CD4-positive, alpha-beta T cell treated with Interleukin-17A for 4 hours (primary cell): ENCODE results near the gene IFT80.
A peak's percentile ranks its signal among the peaks of the same experiment; 100 is the strongest.
"Not testable (repeated sequence)": the region's sequence is repeated elsewhere in the genome, so short reads cannot be mapped to it uniquely, and the experiment has no call there.

ENCODE experiments used
- DNase-seq: peaks from one replicate; pipeline ENCODE4 v3.0.0-alpha.2; 2020; ENCODE audit warnings: mixed read lengths

Gene IFT80

DNA sequence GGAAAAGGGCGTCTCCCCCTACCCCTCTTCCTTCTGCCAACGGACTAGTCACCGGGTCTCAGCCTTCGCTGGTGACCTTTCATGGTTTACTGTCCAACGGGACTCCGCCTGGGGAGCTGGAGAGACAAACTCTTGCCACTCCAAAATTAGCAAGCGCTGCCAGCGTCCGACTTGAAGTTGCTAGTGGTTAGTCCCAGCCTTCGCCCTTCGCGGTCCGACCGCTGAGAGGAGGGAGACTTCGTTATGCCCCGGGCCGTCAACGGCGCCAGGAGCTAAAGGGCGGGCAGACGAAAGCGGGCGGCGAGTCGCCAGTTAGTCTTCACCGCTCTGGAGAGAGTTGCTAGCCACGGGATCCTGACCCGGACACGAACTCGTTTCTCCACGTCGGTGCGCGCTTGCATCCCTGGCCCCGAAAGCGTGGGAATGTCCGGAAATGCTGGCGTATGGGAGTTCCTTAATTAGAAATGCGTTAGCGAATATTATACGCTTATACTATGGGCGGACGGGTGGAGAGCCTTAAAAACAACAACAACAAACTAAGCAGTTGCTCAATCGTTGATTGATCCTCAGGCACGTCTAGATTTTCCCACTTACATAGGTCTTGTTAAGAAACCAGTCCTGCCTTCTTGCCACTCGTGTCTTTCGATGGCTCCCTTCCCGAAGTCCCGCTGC, 1.1 kb upstream of the IFT80 start:
- DNase-seq, result peak; percentile 36

DNA sequence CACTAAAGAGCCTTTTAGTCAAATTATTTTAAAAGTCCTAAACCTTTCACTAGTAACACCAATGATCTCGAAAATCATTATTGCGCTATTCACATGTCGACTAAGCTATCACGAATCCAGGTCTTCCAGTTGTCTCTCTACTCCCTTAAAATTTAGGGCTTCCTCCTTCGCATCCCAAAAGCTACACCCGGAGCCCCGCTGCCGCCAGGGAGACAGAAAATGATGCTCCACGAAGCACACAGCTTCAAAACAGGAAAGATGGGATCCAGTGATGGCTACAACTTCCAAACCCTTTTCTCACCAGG, 253 bp downstream of the IFT80 start:
- DNase-seq, result no peak

DNA sequence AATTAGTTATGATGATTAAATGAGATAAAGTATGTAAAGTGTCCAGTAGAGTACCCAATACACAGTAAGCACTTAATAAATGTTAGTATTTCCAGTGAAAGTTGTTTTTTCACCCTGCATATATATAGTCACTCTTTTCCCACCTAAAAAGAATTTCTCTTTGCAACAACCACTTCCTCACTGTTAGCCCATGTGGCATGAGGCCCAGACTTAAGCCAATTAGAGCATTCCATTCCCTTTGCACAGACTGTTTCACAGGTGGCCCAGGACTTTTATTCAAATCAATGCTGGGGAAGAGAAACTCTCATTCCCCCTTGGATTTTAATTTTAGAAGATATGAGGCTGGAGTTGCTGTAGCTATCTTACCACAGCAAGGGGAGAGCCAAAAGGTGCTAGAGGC, 3.7 kb downstream of the IFT80 start:
- no peak for DNase-seq

DNA sequence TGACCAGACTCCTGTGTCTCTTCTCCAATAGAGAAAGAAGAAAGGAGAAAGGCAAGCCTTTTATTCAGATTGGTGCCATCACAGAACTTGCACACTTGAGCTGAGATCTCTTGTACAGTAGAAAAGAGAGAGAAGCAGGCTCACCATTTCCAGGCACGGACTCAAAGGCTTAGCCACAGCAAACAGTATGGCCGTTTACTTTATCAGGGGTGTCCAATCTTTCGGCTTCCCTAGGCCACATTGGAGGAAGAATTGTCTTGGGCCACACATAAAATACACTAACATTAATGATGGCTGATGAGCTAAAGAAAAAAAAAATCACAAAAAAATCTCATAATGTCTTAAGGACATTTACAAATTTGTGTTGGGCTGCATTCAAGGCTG, 5.0 kb downstream of the IFT80 start:
- DNase-seq, result no peak

DNA sequence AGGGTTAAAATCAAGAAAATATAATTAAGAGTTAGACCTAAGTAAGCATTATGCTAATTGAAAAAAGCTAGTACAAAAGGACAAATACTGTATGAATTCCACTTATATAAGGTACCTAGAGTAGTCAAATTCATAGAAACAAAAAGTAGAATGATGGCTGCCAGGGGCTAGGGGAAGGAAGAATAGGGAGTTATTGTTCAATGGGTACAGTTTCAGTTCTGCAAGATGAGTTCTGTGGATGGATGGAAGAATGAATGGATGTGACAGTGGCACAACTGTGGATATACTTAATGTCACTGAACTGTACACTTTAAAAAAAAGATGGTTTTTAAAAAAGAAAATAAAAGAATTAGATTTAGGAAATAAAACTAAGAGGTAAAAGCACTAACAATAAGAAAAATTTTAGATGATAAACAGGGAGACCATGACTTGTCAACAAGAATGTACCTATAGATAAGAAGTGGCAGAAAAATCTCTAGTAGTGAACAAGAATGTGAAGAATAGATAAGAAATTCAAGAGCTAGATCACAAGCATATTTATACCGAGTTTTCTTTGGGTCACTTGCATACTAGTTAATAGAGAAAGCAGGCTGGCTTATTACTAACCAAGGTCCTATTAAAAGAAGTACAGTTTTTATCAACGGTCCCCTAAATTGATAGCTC, 5.5 kb downstream of the IFT80 start:
- DNase-seq, result no peak

DNA sequence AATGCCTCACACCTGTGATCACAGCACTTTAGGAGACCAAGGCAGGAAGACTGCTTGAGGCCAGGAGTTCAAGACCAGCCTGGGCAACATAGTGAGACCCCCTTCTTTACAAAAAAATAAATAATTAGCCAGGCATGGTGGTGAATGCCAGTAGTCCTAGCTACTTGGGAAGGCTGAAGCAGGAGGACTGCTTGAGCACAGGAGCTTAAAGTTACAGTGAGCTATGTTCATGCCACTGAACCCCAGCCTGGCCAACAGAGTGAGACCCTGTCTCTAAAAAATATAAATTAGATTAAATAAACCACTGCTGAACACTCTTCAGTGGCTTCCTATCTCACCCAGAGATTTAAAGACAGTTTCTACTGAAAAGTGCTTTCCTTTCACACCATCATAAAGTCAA, 6.2 kb downstream of the IFT80 start:
- DNase-seq, result no peak

DNA sequence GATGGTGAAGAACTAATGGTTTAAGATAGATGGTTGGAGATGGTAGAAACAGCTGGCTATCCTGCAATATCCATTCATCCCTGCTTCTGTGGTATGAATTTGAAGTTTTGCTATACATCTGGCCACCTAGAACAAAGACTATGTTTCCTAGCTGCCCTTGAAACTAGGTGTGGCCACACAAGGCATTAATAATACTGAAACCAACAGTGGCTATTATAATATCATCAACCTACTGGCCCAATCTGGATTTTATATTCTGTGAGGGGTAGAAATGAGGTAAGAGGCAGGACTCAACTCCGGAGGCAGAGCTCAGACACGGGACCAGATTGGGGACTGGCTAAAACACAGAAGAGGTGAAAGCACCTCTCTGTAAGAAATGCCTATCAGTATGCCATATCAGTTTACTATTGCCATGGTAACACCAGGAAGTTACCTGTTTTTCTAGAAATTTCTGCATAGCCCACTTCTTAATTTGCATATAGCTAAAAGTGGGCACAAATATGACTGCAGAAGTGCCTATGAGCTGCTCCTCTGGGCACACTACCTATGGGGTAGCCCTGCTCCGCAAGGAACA, 8.4 kb downstream of the IFT80 start:
- DNase-seq, result no peak

DNA sequence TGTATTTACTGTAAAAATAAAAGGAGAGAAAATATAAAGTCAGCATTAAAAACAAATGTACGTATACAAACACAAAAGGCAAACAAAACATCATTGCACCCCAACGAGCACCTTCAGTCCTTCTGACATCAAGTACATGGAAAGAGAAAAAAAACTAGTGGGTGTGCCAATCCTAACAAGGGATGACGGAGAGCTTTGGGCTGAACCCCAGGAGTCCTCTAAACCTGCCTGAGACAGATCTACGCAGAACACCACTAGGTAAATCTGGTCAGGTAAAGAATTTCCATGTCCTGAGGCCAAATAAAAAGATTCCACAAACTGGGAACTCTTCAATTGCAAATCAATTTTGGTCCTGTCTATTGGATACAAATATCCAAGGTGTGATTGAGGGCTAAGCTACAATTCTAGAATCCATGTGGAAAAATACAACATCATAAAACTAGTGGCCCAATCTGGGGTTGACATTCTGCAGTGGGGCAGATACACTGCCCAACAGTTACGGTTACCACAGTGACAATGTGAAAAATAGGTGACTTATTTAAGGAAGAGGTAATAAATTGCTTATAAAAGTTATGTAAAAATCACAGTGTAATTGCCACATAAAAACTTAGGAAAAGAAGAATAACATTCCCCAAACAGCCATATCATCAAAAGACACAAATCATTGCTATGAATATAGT, 14.2 kb downstream of the IFT80 start:
- DNase-seq, result no peak

DNA sequence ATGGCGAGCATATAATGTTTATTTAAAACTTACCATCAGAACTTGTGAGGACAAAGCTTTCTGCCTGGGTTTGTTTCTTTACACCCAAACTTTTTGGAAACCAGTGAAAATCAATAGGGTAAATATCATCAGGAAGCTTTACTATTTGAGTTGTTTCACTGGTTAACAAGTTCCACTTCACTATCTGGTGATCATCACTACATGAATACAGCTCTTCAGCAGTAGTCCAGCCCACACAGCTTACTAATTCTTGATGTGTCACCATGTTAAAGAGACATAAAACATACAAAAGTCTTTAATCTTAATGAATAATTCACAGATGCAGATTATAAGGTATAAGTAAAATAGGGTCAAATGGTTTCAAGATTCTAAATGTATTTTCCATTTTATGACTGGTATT, 17.6 kb downstream of the IFT80 start:
- DNase-seq, result no peak

DNA sequence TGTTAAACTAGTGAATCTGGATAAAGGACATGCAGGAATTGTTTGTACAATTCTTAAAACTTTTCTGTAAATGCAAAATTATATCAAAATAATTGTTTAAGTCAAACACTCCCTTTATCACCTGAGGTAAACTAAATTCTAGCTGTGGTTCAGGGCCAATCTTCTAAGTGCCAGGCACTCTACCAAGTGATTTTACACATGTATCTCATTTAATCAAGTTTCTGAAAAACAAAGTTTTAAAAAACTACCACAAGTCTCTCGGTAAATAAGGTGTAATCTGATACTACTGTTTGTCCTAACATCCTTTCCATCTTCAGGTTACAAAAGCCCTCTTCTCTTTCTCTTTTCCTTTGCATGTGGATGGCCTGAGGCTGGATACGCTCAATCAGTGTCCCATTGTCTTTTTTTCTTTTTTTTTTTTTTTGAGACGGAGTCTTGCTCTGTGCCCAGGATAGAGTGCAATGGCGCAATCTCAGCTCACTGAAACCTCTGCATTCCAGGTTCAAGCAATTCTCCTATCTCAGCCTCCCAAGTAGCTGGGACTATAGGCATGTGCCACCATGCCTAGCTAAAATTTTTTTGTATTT, 19.3 kb downstream of the IFT80 start:
- no peak for DNase-seq

DNA sequence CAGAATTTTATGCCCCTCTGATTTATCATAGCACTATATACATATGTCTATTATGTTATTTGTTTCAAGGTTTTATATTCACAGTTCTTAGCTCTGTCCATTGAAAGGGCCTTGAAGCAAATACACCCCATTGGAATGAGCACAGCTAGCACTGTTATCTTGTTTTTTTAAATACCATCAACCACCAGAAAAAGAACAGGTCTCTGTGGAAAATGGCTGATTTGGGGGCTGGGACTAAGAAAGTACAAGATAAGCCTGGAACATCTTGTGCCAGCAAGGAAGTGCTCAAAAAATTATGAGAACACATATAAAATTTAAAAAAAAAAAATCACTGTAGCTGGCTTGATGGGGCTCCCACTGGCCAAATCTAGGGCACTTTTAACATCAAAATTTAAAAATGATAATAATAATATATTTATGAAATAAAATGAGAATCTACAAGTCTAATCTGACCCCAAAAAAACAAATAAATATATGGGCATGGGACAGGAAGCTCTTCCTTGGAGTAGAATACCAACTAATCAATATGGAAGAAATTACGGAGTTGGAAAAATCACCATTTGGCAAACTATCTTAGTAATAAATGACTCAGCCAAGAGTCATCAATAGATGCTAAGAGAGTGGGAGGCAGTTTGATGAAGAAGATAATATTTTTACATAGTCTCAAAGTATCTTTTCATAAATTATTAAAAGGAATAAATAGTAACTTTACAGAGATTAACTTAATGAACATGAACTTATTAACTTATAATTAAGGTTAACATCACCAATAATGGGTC, 20.5 kb downstream of the IFT80 start:
- no peak for DNase-seq

DNA sequence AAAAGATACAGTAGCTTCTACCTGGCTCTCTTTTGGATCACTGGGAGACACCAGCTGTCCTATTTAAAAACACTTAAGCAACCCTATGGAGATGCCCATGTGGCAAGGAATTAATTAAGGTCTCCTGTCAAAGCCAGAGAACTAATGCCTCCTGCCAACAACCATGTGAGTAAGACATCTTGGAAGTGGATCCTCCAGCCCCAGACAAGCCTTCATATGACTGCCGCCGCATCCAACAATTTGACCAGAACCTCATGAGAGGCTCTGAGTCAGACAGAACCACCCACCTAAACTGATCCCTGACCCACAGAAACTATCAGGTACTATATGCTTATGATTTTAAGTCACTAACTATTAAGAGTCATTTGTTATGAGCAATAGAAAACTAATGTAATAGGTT, 22.3 kb downstream of the IFT80 start:
- no peak for DNase-seq

DNA sequence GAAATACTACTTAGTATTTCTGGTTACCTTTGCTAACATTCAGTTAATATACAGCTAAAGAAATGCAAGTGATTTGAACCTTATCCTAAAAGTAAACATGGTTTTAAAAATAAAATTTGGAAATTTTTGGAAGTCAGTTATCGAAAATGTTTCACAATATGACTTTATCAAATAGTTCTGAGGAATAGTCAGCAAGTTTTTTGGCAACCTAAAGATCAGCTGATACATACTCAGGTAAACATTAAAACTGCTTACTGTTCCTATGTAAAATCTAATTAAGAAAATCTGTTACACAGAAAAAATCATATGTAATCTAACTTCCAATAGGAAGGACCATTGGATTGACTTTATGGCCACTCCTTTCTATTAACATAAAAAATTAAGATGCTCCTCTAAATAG, 24.1 kb downstream of the IFT80 start:
- DNase-seq, result no peak

DNA sequence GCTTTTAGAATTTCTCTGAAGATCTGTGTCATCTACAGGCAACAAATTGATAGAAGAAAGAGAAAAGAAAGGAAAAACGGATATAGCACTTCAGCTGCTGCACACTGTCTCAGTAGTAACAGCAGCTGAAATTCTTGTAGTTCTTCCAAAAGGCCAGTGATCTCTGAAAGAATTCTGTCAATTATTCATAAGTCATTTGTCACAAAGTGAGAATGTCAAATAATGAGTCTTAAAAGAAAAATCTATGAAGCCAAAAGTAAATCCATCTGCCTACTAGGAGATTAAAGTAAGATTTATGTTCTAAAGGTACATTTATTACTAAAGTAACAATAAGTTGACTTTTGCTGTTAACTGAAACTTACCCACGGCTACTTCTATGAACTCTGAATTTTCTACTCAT, 24.6 kb downstream of the IFT80 start:
- no peak for DNase-seq

DNA sequence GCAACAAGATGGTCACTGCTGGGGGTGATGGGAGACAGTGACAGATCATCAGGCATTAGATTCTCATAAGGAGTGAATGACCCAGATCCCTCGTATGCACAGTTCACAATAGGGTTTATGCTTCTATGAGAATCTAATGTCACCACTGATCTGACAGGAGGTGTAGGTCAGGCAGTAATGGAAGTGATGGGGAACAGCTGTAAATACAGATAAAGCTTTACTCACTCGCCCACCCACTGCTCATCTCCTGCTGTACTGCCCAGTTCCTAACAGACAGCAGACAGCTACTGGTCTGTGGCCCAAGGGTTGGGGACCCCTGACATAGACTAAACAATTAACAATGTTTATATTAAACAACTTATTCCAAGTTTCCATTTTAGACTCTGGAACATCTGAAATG, 25.4 kb downstream of the IFT80 start:
- no peak for DNase-seq

DNA sequence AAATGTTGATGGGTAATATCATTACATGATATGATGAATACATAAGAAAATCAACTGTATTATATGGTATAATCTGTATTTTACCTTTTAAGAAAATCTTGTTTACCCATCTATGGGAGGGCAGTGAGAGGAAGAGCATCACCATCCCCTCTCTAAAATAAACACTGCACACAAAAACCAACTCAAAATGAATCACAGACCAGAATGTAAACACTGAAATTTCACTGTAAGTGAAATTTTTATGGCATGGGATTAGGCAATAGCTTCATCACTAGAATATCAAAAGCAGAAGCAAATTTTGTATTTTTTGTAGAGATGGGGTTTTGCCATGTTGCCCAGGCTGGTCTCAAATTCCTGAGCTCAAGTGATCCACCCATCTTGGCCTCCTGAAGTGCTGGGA, 26.2 kb downstream of the IFT80 start:
- no peak for DNase-seq

DNA sequence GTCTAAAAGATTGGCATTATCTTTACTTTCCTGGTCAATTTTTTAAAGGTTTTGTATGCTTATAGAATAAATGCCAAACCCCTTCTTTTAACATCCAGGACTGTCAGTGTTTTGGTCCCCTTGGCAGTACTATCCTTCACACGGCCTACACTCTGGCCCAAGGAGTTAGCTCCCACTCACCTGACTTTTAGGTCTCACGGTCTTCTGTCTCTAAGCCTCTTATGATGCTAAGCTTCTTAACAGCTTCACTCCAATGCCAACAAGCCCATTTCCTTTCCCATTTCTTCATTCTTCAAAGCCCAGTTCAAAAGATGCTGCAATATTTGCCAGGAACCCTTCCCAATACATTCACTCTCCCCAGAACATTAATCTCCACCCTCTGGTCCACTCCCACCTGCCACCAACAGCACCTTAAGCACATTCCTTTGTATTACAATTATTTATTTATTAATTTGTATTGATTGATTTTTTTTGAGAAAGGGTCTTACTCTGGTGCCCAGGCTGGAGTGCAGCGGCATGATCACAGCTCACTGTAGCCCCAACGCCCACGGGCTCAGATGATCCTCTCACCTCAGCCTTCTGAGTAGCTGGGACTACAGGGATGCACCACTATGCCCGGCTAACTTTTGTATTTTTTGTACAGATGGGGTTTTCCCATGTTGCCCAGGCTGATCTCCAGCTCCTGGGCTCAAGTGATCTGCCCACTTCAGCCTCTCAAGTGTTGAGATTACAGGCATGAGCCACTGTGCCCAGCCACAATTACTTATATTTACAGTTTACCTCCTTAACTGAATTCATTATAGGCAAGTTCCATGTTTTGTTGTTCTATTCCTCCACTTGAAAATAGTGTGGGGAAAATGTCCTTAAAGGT, 27.8 kb downstream of the IFT80 start:
- DNase-seq, result no peak

DNA sequence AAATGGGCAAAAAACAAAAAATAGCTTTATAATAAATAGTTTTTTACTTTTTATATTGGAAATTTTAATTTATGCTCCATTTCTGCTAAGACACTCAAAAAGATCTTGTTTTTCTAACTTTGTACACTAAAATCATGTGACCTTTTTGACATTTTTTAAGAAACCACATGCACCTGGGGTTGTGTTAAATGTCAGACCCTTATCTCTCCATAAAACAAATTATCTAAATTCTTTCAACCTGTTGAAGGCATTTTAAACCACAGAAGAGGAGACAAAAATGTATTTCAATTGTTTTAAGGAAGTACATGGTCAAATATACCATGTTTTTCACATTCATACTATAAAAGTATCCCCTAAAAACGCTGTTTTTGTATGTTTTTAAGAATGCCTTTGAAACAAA, 29.2 kb downstream of the IFT80 start:
- no peak for DNase-seq

DNA sequence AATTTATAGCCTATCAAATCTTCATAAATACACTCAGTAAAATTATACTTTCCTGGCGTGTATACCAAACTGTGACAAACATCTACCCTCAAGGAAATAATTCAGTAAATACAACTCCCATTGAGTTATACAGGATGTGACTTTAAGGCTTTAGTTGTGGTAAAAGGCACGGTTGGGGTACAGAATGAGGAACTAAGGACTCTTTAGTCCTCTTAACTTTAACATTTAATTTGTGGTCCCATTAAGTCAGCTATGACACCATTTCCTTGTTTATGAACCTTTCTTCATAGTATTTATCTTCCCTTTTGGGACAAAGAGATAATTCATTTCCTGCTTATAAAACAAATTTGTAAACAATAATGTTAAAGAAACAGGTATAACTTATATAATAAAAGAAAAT, 30.2 kb downstream of the IFT80 start:
- DNase-seq, result peak; percentile 6

DNA sequence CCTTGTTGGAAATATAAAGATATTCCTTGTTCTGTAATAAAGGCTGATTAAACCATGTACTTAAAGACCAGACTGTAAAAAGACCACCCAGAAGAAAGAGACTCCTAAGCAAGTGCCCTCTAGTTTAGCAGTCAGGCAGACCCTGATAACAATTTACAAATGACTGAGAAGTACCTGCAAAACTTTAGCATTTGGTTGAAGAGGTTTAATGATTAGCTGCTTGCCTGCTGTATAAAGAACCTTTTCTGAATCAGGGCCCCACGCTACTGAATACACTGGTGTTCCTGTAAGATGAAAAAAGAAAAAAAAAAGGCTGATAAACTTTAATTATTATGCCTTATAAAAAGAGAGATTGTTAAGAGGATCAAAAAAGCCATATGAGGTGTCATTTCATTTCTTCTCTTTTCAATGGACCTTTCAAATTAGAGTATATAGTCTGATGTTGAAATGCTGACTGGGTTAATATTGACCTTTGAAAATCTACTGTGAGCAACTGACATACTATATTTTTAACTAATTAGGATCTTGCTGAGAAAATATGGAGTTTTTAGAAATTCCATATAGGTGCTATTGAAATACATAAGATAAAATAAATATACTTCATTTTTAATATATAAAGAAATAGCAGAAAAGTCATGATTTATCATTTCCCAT, 33.0 kb downstream of the IFT80 start:
- DNase-seq, result no peak

DNA sequence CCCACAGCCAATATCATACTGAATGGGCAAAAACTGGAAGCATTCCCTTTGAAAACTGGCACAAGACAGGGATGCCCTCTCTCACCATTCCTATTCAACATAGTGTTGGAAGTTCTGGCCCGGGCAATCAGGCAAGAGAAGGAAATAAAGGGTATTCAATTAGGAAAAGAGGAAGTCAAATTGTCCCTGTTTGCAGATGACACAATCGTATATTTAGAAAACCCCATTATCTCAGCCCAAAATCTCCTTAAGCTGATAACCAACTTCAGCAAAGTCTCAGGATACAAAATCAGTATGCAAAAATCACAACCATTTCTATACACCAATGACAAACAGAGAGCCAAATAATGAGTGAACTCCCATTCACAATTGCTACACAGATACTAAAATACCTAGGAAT, 36.1 kb downstream of the IFT80 start:
- DNase-seq, result not testable (repeated sequence)

DNA sequence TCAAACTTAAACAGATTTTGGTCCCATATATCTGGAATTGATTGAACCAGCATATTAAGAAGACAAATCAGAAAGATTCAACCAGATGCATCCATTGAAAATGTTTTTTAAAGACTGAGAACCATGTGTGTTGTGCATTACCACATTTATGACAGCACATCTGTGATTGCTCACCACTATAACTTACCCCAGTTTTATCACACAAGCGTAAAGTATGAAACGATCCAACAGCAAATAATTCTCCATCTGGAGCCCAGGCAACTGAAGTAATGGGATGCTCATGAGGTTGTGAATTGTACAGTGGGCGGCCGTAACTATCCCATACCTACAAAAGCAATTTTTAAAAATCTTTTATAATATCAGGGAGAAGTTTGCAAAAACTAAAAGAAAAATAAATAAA, 43.2 kb downstream of the IFT80 start:
- DNase-seq, result no peak
